Measurements from ENCODE around the gene ZNF865. TPM values are rescaled to one million over a fixed set of nuclear protein-coding genes. Genes with fewer than 3 reads are reported as not detected.

The ZNF865 gene
- total RNA-seq, 2 donors from 2014 or later: 6.5 to 14.8 TPM

DNA sequence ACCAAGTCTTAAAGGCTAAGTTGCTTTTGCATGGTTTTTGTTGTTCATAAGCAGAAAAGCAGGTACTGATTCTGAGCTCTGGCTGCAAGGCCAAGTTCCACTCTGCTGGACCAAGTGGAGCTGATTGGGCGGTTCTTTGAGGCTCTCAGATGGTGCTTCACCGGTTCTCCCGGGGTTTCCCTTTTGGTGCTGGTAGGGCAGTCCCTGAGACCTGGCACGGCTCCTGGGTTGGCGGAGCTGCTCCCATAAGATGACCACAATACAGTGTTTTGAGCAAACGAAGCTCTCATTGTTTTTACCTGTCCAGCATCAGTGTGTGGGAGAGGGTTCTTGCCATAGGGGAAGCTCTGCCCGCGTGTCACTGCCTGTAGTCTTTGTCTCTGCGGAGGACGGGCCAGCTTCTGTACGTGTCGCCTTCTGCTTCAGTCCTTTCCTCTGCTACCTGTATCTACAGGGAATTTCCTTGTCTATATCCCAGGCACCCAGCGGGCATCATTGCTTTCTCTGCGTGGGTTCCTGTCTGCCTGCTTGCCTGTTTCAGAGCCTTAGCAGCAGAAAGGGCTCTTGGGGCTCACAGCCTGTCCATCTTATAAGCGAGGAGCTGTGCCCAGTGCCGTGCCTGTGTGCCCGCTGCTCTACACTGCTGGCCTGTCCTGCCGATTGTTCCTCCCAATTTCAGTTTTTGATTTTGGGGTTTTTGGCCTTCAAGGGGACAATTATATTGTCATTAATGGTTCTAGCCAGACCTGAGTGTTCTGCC is 51.7 kb downstream of the ZNF865 start:
- peaks cover 4 to 13% of the 10 kb centered on the region in 2 donors for H3K36me3 ChIP-seq (replicated peaks in 1 of 2; ENCODE audit: insufficient read depth in 1 of 2, low read depth in 2 of 2)
- peak overlapping the region in 2 of 4 donors; percentile 4 to 30 for H3K27ac ChIP-seq
- H3K4me1 ChIP-seq: peaks cover 44% of the 10 kb centered on the region
- H3K27me3 ChIP-seq: no peaks in the 10 kb centered on the region
- no peak overlapping the region for H3K4me3 ChIP-seq
- DNase-seq (peak in 3 of 4 donors; percentile 50 to 59 (median 57)), ATAC-seq (no peak)
- intact Hi-C loops (cut with DNase I): no loop called here
- H3K9me3 ChIP-seq: no peaks in the 10 kb centered on the region
- TF ChIP-seq, protein P1, sequence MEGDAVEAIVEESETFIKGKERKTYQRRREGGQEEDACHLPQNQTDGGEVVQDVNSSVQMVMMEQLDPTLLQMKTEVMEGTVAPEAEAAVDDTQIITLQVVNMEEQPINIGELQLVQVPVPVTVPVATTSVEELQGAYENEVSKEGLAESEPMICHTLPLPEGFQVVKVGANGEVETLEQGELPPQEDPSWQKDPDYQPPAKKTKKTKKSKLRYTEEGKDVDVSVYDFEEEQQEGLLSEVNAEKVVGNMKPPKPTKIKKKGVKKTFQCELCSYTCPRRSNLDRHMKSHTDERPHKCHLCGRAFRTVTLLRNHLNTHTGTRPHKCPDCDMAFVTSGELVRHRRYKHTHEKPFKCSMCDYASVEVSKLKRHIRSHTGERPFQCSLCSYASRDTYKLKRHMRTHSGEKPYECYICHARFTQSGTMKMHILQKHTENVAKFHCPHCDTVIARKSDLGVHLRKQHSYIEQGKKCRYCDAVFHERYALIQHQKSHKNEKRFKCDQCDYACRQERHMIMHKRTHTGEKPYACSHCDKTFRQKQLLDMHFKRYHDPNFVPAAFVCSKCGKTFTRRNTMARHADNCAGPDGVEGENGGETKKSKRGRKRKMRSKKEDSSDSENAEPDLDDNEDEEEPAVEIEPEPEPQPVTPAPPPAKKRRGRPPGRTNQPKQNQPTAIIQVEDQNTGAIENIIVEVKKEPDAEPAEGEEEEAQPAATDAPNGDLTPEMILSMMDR (IDR thresholded peaks at IDR 0.05): no peak
- no peak for TF ChIP-seq POLR2A (IDR thresholded peaks at IDR 0.05)
- 12 to 24% methylated on average over 14 to 18 of the region's 18 CpGs for whole genome bisulfite sequencing, 2 donors

DNA sequence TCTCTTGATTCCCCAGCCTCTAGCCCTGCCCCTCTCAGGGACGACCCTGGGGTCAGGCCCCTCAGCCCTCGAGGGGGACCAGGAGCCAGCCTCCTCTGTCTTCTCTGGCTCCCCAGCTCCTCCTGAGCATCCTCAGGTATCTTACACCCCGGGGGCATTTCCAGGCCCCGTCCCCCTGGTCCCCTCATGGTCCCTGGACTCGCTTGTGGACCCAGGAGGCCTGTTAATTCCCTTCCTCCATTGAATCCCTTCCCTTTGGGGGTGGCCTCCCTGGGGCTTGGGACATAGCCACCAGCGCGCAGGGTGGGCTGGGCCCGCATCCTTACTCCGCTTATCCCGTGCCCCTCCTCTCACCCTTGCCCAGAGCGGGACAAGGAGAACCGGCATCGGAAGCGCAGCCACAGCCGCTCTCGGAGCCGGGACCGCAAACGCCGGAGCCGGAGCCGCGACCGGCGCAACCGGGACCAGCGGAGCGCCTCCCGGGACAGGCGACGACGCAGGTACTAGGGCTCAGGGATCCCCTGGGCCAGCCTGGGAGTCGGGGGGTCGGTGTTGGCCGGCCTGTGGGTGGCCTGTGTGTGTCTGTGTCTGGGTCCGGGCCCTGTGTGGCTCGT is 53.5 kb downstream of the ZNF865 start:
- H3K27me3 ChIP-seq: no peaks in the 10 kb centered on the region
- WGBS, 2 donors: 87 to 92% methylated on average over 26 to 29 of the region's 37 CpGs
- no peak overlapping the region for H3K27ac ChIP-seq
- no peaks in the 10 kb centered on the region for H3K9me3 ChIP-seq
- intact Hi-C loops (cut with DNase I): no loop called here
- H3K4me1 ChIP-seq: peaks cover 35% of the 10 kb centered on the region
- TF ChIP-seq POLR2A (IDR thresholded peaks at IDR 0.05): no peak
- TF ChIP-seq, protein P1 (IDR thresholded peaks at IDR 0.05): no peak
- ATAC-seq (no peak), DNase-seq (no peak)
- peaks cover 12 to 30% of the 10 kb centered on the region in 2 donors for H3K36me3 ChIP-seq (replicated peaks in 1 of 2; ENCODE audit: insufficient read depth in 1 of 2, low read depth in 2 of 2)
- H3K4me3 ChIP-seq: no peak overlapping the region

DNA sequence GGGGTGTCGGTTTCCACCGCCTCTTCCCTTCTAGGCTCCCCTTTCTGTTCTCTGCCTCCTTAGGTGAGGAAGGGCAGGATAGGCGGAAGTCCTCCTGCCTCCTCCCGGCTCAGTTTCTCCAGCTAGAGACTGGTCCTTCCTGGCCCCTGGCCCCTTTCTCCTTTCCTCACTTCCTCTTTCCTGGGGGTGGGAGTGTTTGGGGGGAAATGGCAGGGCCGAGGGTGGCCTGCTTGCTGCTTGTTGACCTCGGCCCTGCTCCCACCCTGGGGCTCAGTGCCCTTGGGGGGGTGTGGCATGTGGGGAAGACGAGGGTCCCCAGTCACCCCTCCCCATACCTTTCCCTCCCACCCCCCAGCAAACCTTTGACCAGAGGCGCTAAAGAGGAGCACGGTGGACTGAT is 54.4 kb downstream of the ZNF865 start:
- no peak overlapping the region for H3K4me3 ChIP-seq
- H3K4me1 ChIP-seq: peaks cover 35% of the 10 kb centered on the region
- DNase-seq (no peak), ATAC-seq (no peak)
- peaks cover 12 to 36% of the 10 kb centered on the region in 2 donors for H3K36me3 ChIP-seq (replicated peaks in 1 of 2; ENCODE audit: insufficient read depth in 1 of 2, low read depth in 2 of 2)
- intact Hi-C loops (cut with DNase I): no loop called here
- H3K9me3 ChIP-seq: no peaks in the 10 kb centered on the region
- no peak overlapping the region for H3K27ac ChIP-seq
- no peaks in the 10 kb centered on the region for H3K27me3 ChIP-seq
- 65 to 71% methylated on average over 9 of the region's 9 CpGs for WGBS, 2 donors
- TF ChIP-seq, protein P1 (IDR thresholded peaks at IDR 0.05): no peak
- TF ChIP-seq POLR2A (IDR thresholded peaks at IDR 0.05): no peak

DNA sequence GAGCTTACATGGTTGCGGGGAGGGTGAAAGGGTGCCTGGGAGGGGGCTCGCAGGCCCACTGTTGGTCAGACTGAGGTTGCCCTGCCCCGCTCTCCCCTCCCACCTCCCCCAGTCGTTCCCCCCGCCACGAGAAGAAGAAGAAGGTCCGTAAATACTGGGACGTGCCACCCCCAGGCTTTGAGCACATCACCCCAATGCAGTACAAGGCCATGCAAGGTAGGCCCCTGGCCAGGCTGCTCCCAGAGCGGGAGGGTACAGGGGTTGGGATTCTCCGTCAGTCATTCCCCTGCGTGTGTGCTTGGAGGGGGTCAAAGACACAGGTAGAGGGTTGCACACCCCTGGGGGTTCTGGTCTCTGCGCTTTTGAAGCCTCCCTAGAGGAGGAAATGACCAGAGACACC is 55.0 kb downstream of the ZNF865 start:
- DNase-seq (no peak), ATAC-seq (no peak)
- intact Hi-C loops (cut with DNase I): no loop called here
- H3K27ac ChIP-seq: no peak overlapping the region
- peaks cover 35% of the 10 kb centered on the region for H3K4me1 ChIP-seq
- no peak overlapping the region for H3K4me3 ChIP-seq
- no peaks in the 10 kb centered on the region for H3K27me3 ChIP-seq
- TF ChIP-seq, protein P1 (IDR thresholded peaks at IDR 0.05): no peak
- no peak for TF ChIP-seq POLR2A (IDR thresholded peaks at IDR 0.05)
- peaks cover 12 to 39% of the 10 kb centered on the region in 2 donors for H3K36me3 ChIP-seq (replicated peaks in 1 of 2; ENCODE audit: insufficient read depth in 1 of 2, low read depth in 2 of 2)
- 86 to 91% methylated on average over 9 to 12 of the region's 12 CpGs for WGBS, 2 donors
- H3K9me3 ChIP-seq: no peaks in the 10 kb centered on the region

All from body of pancreas (tissue), 4 donors.